Measurements from ENCODE around the gene TOMM22.

GRCh38 chr22:38727123-38727522, 45.4 kb downstream of the TOMM22 start:
- TF ChIP-seq CTCF (conservative IDR thresholded peaks at IDR 0.05) (no peak), ZFX (IDR thresholded peaks at IDR 0.05) (no peak)

All from C4-2B (cell line).